ENCODE results near the gene OSBPL8.
"Not testable (repeated sequence)": the region's sequence is repeated elsewhere in the genome, so short reads cannot be mapped to it uniquely, and the experiment has no call there.

The OSBPL8 gene

DNA sequence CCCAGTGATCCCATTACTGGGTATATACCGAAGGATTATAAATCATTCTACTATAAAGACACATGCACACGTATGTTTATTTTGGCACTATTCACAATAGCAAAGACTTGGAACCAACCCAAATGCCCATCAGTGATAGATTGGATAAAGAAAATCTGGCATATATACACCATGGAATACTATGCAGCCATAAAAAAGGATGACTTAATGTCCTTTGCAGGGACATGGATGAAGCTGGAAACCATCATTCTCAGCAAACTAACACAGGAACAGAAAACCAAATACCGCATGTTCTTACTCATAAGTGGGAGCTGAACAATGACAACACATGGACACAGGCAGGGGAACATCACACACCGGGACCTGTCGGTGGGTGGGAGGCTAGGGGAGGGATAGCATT, 195.4 kb downstream of the OSBPL8 start:
- H3K4me3 ChIP-seq (ENCODE audit: low read depth, low read length); H3K4me1 ChIP-seq (ENCODE audit: control insufficient read depth, insufficient read depth, low read length); H3K9ac ChIP-seq (ENCODE audit: low read depth, low read length); H3K27ac ChIP-seq (ENCODE audit: low read depth, low read length); H3K27me3 ChIP-seq (ENCODE audit: control insufficient read depth, insufficient read depth, low read length); H3K9me3 ChIP-seq (ENCODE audit: control insufficient read depth, insufficient read depth, low read length): not testable (repeated sequence)
- peaks cover 38% of the 10 kb centered on the region for H3K36me3 ChIP-seq (ENCODE audit: control insufficient read depth, insufficient read depth, low read length)

DNA sequence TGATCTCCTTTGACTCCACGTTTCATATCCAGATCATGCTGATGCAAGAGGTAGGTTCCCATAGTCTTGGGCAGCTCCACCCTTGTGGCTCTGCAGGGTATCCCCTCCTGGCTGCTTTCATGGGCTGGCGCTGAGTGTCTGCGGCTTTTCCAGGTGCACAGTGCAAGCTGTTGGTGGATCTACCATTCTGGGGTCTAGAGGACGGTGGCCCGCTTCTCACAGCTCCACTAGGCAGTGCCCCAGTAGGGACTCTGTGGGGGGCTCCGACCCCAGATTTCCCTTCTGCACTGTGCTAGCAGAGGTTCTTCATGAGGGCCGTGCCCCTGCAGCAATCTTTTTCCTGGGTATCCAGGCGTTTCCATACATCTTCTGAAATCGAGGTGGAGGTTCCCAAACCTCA, 199.3 kb downstream of the OSBPL8 start:
- H3K4me1 ChIP-seq (ENCODE audit: control insufficient read depth, insufficient read depth, low read length) = no peaks in the 10 kb centered on the region; the same call in 1 of the 2 replicates
- peaks cover 31% of the 10 kb centered on the region for H3K36me3 ChIP-seq (ENCODE audit: control insufficient read depth, insufficient read depth, low read length)

GRCh38 chr12:76356071-76356470, 203.5 kb downstream of the OSBPL8 start:
- Histone ChIP-seq H3K27me3 (ENCODE audit: control insufficient read depth, insufficient read depth, low read length) (no peaks in the 10 kb centered on the region), H3K4me1 (ENCODE audit: control insufficient read depth, insufficient read depth, low read length) (no peaks in the 10 kb centered on the region; the same call in 1 of the 2 replicates), H3K4me3 (ENCODE audit: low read depth, low read length) (no peak overlapping the region), H3K27ac (ENCODE audit: low read depth, low read length) (peak overlapping the region; percentile 5), H3K9ac (ENCODE audit: low read depth, low read length) (no peak overlapping the region), H3K36me3 (ENCODE audit: control insufficient read depth, insufficient read depth, low read length) (peaks cover 33% of the 10 kb centered on the region), H3K9me3 (ENCODE audit: control insufficient read depth, insufficient read depth, low read length) (no peaks in the 10 kb centered on the region)

More for the DNA sequence above, 199.3 kb downstream of the OSBPL8 start:
- no peak overlapping the region for H3K27ac ChIP-seq (ENCODE audit: low read depth, low read length)
- H3K4me3 ChIP-seq (ENCODE audit: low read depth, low read length) = no peak overlapping the region
- no peaks in the 10 kb centered on the region for H3K9me3 ChIP-seq (ENCODE audit: control insufficient read depth, insufficient read depth, low read length)
- H3K9ac ChIP-seq (ENCODE audit: low read depth, low read length) = no peak overlapping the region
- H3K27me3 ChIP-seq (ENCODE audit: control insufficient read depth, insufficient read depth, low read length) = no peaks in the 10 kb centered on the region

- Histone ChIP-seq H3K4me1 (ENCODE audit: control insufficient read depth, insufficient read depth, low read length) (peaks cover 9% of the 10 kb centered on the region), H3K9me3 (ENCODE audit: control insufficient read depth, insufficient read depth, low read length) (no peaks in the 10 kb centered on the region), H3K27me3 (ENCODE audit: control insufficient read depth, insufficient read depth, low read length) (no peaks in the 10 kb centered on the region), H3K9ac (ENCODE audit: low read depth, low read length) (peak within 1 kb of the TSS; percentile 74), H3K27ac (ENCODE audit: low read depth, low read length) (peak within 1 kb of the TSS; percentile 92), H3K36me3 (ENCODE audit: control insufficient read depth, insufficient read depth, low read length) (peaks cover 5% of the 10 kb centered on the region), H3K4me3 (ENCODE audit: low read depth, low read length) (peak within 1 kb of the TSS; percentile 81)
Observed at GRCh38 chr12:76348079-76348901, 211.3 kb downstream of the OSBPL8 start, which contains the start of gene BBS10. BBS10 (minus strand) TSS chr12:76348415; CDS start chr12:76348358, 57 bp downstream.

GRCh38 chr12:76346798-76347420, 212.7 kb downstream of the OSBPL8 start:
- Histone ChIP-seq H3K9me3 (ENCODE audit: control insufficient read depth, insufficient read depth, low read length) (no peaks in the 10 kb centered on the region), H3K27ac (ENCODE audit: low read depth, low read length) (no peak overlapping the region), H3K9ac (ENCODE audit: low read depth, low read length) (no peak overlapping the region), H3K4me3 (ENCODE audit: low read depth, low read length) (peak overlapping the region; percentile 81), H3K27me3 (ENCODE audit: control insufficient read depth, insufficient read depth, low read length) (no peaks in the 10 kb centered on the region), H3K4me1 (ENCODE audit: control insufficient read depth, insufficient read depth, low read length) (peaks cover 9% of the 10 kb centered on the region), H3K36me3 (ENCODE audit: control insufficient read depth, insufficient read depth, low read length) (peaks cover 5% of the 10 kb centered on the region)

DNA sequence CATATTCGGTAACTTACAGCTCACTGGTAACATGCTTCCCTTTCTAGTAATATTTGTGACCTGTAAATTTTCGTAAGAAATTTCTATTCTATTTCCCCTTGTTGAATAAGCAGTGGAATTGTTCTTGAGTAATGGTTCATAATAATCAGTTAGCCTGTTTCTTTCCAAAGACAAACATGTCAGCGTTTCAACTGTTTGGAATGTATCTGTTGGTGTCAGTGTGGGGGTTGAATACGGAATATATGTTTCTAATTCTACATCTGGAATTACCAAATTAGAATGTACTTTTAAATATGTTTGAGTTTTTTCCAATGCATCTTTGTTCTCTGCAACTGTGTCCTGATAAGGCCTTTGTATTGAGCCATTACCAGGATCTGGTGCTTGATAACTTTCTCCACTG, 213.3 kb downstream of the OSBPL8 start:
- H3K27me3 ChIP-seq (ENCODE audit: control insufficient read depth, insufficient read depth, low read length) = no peaks in the 10 kb centered on the region
- H3K9ac ChIP-seq (ENCODE audit: low read depth, low read length) = no peak overlapping the region
- peaks cover 9% of the 10 kb centered on the region for H3K4me1 ChIP-seq (ENCODE audit: control insufficient read depth, insufficient read depth, low read length)
- H3K9me3 ChIP-seq (ENCODE audit: control insufficient read depth, insufficient read depth, low read length) = no peaks in the 10 kb centered on the region
- H3K4me3 ChIP-seq (ENCODE audit: low read depth, low read length) = no peak overlapping the region
- H3K36me3 ChIP-seq (ENCODE audit: control insufficient read depth, insufficient read depth, low read length) = peaks cover 5% of the 10 kb centered on the region
- no peak overlapping the region for H3K27ac ChIP-seq (ENCODE audit: low read depth, low read length)

DNA sequence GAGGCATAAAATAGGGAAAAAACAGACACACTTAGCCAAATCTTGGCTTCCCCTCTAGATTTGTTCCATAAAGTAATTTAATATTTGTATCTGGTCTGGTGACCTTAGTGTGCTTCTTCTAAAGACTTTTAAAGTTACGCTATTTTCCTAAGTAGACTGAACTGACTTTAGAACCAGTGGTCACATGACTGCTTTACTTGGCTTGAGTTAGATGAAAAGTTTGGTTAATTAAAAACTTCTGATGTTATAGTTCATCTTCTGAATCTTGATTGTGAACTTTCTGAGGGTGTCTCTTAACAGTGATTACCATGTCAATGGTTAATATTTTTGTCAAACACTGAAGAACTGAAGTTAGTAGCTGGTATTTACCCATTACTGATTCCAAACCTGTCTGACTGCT, 214.0 kb downstream of the OSBPL8 start:
- Histone ChIP-seq H3K9me3 (ENCODE audit: control insufficient read depth, insufficient read depth, low read length) (no peaks in the 10 kb centered on the region), H3K9ac (ENCODE audit: low read depth, low read length) (no peak overlapping the region), H3K36me3 (ENCODE audit: control insufficient read depth, insufficient read depth, low read length) (peaks cover 5% of the 10 kb centered on the region), H3K27me3 (ENCODE audit: control insufficient read depth, insufficient read depth, low read length) (no peaks in the 10 kb centered on the region), H3K27ac (ENCODE audit: low read depth, low read length) (no peak overlapping the region), H3K4me1 (ENCODE audit: control insufficient read depth, insufficient read depth, low read length) (peaks cover 9% of the 10 kb centered on the region), H3K4me3 (ENCODE audit: low read depth, low read length) (no peak overlapping the region)

- H3K9ac ChIP-seq (ENCODE audit: low read depth, low read length) = no peak overlapping the region
- H3K4me1 ChIP-seq (ENCODE audit: control insufficient read depth, insufficient read depth, low read length) = no peaks in the 10 kb centered on the region
- H3K27ac ChIP-seq (ENCODE audit: low read depth, low read length) = no peak overlapping the region
- H3K27me3 ChIP-seq (ENCODE audit: control insufficient read depth, insufficient read depth, low read length) = no peaks in the 10 kb centered on the region
- H3K9me3 ChIP-seq (ENCODE audit: control insufficient read depth, insufficient read depth, low read length) = no peaks in the 10 kb centered on the region
- H3K36me3 ChIP-seq (ENCODE audit: control insufficient read depth, insufficient read depth, low read length) = peaks cover under 1% of the 10 kb centered on the region
- H3K4me3 ChIP-seq (ENCODE audit: low read depth, low read length) = no peak overlapping the region
Observed at GRCh38 chr12:76341436-76342030, 218.0 kb downstream of the OSBPL8 start.

GRCh38 chr12:76340680-76341435, 218.7 kb downstream of the OSBPL8 start:
- Histone ChIP-seq H3K9me3 (ENCODE audit: control insufficient read depth, insufficient read depth, low read length) (no peaks in the 10 kb centered on the region), H3K27me3 (ENCODE audit: control insufficient read depth, insufficient read depth, low read length) (no peaks in the 10 kb centered on the region), H3K36me3 (ENCODE audit: control insufficient read depth, insufficient read depth, low read length) (no peaks in the 10 kb centered on the region), H3K9ac (ENCODE audit: low read depth, low read length) (no peak overlapping the region), H3K27ac (ENCODE audit: low read depth, low read length) (no peak overlapping the region), H3K4me1 (ENCODE audit: control insufficient read depth, insufficient read depth, low read length) (no peaks in the 10 kb centered on the region), H3K4me3 (ENCODE audit: low read depth, low read length) (no peak overlapping the region)

GRCh38 chr12:76337583-76337982, 222.0 kb downstream of the OSBPL8 start:
- Histone ChIP-seq H3K27ac (ENCODE audit: low read depth, low read length) (no peak overlapping the region), H3K36me3 (ENCODE audit: control insufficient read depth, insufficient read depth, low read length) (no peaks in the 10 kb centered on the region), H3K27me3 (ENCODE audit: control insufficient read depth, insufficient read depth, low read length) (no peaks in the 10 kb centered on the region), H3K4me1 (ENCODE audit: control insufficient read depth, insufficient read depth, low read length) (no peaks in the 10 kb centered on the region), H3K4me3 (ENCODE audit: low read depth, low read length) (no peak overlapping the region), H3K9ac (ENCODE audit: low read depth, low read length) (no peak overlapping the region), H3K9me3 (ENCODE audit: control insufficient read depth, insufficient read depth, low read length) (no peaks in the 10 kb centered on the region)
